ENCODE measurements around the gene MAST2.
"Not testable (repeated sequence)": the region's sequence is repeated elsewhere in the genome, so short reads cannot be mapped to it uniquely, and the experiment has no call there.

MAST2 gene

GRCh38 chr1:45925728-45926287 lies 122.4 kb downstream of the MAST2 start:
- no peak overlapping the region for H3K4me3 ChIP-seq (ENCODE audit: low read length)
- no peak for DNase-seq (ENCODE audit: low read depth, low spot score)

- H3K4me3 ChIP-seq (ENCODE audit: low read length), result no peak overlapping the region
- no peak for DNase-seq (ENCODE audit: low read depth, low spot score)
Measured at GRCh38 chr1:45926330-45926729, 122.9 kb downstream of the MAST2 start.

- not testable (repeated sequence) for H3K4me3 ChIP-seq (ENCODE audit: low read length); DNase-seq (ENCODE audit: low read depth, low spot score)
Measured at GRCh38 chr1:45927231-45927915, 124.0 kb downstream of the MAST2 start.

GRCh38 chr1:45928486-45929205 lies 125.2 kb downstream of the MAST2 start:
- no peak for DNase-seq (ENCODE audit: low read depth, low spot score)
- H3K4me3 ChIP-seq (ENCODE audit: low read length), result no peak overlapping the region

DNA sequence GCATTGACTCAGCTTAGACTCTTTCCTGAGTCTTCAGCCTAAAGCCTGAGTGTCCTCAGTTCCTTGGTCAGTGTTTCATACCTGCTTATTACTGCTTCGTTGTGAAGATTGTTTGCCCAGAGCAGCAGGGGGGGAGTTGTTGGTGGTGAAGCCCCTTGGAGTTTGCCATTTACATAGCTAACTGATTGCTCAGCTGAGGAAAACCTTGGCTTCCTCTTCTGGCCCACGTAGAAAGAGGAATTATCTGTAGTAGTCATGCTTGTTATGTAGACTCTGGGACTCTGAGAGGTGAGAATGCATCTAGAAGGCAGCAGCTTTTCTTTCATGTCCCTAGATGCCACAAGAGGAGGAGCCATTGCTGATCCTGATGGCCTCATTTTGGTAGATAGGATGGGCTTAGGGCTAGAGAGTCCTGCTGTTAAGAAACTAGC lies 125.9 kb downstream of the MAST2 start:
- no peak overlapping the region for H3K4me3 ChIP-seq (ENCODE audit: low read length)
- no peak for DNase-seq (ENCODE audit: low read depth, low spot score)

DNA sequence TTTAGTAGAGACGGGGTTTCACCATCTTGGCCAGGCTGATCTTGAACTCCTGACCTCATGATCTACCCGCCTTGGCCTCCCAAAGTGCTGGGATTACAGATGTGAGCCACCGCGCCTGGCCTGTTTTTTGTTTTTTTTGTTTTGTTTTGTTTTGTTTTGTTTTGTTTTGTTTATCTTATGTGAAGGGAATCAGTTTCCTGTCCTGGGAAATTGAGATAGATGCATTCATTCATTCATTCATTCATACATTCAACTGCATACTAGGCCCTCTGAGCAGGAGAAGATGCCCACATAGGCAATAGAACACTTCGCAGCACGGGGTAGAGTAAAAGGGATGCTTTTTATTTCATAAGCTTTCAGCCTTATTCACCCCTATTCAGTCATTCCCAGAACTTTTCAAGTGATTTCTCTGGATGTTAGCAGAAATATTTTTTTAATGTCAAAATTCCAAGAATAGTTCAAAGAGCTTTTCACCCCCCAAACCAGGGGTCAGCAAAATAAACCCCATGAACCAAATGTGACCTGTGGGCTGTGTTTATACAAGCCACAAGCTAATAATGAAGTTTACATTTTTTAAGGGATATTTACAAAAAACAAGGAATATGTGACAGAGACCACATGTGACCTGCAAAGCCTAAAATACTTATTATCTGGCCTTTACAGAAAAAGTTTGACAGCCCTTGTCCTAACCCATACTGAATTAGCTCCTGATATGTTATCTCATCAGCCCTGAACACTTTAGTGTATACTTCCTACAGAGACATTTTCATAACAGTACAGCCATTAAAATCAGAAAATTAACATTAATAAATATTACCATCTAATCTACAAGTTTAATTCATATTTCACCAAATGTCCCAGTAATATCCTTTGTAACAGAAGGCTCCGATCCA lies 127.1 kb downstream of the MAST2 start:
- DNase-seq (ENCODE audit: low read depth, low spot score), result no peak
- no peak overlapping the region for H3K4me3 ChIP-seq (ENCODE audit: low read length)

- not testable (repeated sequence) for H3K4me3 ChIP-seq (ENCODE audit: low read length); DNase-seq (ENCODE audit: low read depth, low spot score)
Measured at GRCh38 chr1:45932205-45932604, 128.8 kb downstream of the MAST2 start.

- H3K4me3 ChIP-seq (ENCODE audit: low read length), result no peak overlapping the region
- DNase-seq (ENCODE audit: low read depth, low spot score), result no peak
Measured at GRCh38 chr1:45934947-45935346, 131.5 kb downstream of the MAST2 start.

- no peak overlapping the region for H3K4me3 ChIP-seq (ENCODE audit: low read length)
- DNase-seq (ENCODE audit: low read depth, low spot score), result no peak
Measured at GRCh38 chr1:45938029-45938428, 134.6 kb downstream of the MAST2 start.

- no peak for DNase-seq (ENCODE audit: low read depth, low spot score)
- H3K4me3 ChIP-seq (ENCODE audit: low read length), result no peak overlapping the region
Measured at GRCh38 chr1:45942411-45942810, 139.0 kb downstream of the MAST2 start.

DNA sequence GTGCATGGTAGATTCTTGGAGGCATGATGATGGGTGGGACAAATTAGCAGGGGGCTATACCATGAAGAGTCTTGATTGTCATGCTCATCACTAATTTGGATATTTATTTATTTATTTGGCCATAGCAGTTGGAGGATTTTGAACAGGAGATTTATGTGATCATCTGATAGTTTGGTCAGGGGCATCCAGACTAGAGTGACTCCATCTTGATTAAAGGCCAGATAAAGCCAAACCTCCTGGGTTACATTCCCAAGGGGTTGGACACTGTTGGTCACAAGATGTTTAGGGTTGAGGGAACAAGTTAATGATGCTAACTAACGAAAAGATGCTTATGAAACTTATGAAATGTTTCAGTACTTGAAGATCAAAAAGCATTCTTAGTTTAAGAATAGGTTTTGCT lies 139.8 kb downstream of the MAST2 start:
- no peak overlapping the region for H3K4me3 ChIP-seq (ENCODE audit: low read length)
- no peak for DNase-seq (ENCODE audit: low read depth, low spot score)

- DNase-seq (ENCODE audit: low read depth, low spot score), result no peak
- no peak overlapping the region for H3K4me3 ChIP-seq (ENCODE audit: low read length)
Measured at GRCh38 chr1:45945426-45945825, 142.0 kb downstream of the MAST2 start.

DNA sequence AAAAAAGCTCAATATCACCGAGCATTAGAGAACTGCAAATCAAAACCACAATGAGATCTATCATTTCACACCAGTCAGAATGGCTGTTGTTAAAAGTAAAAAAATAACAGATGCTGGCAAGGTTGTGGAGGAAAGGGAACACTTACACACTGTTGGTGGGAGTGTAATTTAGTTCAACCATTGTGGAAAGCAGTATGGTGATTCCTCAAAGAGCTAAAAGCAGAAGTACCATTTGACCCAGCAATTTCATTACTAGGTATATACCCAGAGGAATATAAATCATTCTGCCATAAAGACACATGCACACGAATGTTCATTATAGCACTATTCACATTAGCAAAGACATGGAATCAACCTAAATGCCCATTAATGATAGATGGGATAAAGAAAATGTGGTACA lies 146.1 kb downstream of the MAST2 start:
- DNase-seq (ENCODE audit: low read depth, low spot score); H3K4me3 ChIP-seq (ENCODE audit: low read length): not testable (repeated sequence)

DNA sequence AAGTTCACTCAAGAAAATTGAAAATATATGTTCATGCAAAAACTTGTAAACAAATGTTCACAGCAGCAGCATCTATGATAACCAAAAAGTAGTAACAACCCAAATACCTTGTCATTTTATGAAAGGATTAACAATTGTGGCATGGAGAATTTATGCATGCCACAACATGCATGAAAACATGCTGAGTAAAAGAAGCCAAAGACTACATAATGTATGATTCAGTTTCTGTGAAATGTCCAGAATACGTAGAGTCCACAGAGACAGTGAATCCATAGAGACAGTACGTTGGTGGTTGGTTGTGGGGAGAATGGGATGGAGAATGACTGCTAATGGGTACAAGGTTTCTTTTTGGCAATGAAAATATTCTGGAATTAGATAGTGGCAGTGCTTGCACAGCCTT lies 148.7 kb downstream of the MAST2 start:
- DNase-seq (ENCODE audit: low read depth, low spot score), result no peak
- H3K4me3 ChIP-seq (ENCODE audit: low read length), result no peak overlapping the region

DNA sequence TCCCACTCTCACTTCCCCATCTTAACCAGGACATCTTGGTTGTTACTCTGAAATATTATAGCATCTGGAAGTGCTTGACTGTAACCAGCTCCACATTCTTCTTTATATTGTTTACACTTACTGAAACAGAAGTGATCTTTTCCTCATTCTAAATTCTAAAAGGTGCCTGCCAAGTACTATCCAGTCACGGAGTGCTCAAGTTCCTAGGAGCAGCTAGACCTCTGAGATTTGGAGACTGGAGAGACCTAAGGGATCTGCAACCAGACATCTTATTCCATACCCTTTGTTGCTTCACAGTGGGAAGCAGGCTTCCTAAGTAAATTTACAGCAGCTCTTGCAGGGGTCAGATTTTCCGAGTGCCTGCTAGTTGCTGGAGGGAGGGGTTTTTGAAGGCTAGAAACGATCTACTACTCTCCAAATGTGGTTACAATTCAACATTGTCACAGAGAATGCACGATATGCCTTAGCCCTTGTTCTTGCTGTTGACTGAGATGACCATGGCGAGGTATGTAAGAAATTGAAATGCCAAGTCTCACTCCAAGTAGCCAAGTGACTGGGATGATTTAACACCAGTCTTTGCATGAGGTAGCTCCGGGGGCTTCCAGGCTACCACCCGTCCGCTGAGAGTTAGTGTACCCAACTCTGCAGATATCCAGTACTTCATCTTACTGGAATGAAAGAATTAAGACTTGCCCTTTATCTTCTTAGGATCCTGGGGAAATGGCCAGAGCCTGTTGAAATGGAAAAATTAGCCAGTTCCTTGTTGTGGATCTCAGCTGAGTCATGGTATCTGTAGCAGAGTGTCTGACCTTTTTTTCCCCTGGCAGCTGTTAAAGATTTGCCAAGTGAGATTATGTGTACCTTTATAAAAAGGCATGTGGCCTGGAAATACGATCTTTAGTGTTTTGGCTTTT lies 150.8 kb downstream of the MAST2 start:
- DNase-seq (ENCODE audit: low read depth, low spot score), result no peak
- H3K4me3 ChIP-seq (ENCODE audit: low read length), result no peak overlapping the region

DNA sequence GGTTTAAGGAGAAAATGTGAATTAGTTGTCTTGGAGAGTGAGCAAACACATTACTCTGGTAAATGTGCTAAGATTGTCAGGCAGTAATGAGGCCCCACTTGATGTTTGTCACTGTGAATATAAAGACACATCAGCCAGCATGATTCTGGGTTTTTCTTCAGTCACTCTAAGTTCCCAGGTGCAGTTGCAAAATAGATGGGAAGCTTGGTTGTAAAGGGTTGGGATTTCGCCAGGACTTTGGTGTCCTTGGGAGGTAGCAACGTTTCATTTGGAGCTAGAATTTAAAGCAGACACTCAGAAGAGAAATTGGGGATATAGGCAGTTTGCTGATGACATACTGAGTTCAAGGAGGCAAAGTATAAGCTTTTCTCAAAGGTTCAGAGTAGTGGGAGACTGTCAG lies 154.3 kb downstream of the MAST2 start:
- H3K4me3 ChIP-seq (ENCODE audit: low read length), result no peak overlapping the region
- no peak for DNase-seq (ENCODE audit: low read depth, low spot score)

DNA sequence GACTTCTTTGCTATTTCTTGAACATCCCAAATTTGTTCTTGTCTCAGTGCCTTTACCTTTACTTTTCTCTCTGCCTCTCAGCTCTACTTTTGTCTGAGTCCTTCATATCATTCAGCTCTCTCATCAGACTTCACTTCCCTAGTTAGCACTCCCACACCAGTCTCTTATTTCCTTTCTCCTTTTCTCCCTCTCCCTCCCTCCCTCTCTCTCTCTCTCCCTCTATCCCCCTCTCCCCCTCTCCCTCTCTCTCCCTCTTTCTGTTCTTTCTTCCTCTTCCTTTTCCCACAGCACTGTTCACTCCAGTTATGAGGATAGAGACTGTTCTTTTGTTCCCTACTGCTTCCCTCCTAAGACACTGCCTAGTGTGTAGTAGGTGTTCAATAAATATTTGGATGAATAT lies 154.9 kb downstream of the MAST2 start:
- H3K4me3 ChIP-seq (ENCODE audit: low read length), result no peak overlapping the region
- DNase-seq (ENCODE audit: low read depth, low spot score), result no peak

DNA sequence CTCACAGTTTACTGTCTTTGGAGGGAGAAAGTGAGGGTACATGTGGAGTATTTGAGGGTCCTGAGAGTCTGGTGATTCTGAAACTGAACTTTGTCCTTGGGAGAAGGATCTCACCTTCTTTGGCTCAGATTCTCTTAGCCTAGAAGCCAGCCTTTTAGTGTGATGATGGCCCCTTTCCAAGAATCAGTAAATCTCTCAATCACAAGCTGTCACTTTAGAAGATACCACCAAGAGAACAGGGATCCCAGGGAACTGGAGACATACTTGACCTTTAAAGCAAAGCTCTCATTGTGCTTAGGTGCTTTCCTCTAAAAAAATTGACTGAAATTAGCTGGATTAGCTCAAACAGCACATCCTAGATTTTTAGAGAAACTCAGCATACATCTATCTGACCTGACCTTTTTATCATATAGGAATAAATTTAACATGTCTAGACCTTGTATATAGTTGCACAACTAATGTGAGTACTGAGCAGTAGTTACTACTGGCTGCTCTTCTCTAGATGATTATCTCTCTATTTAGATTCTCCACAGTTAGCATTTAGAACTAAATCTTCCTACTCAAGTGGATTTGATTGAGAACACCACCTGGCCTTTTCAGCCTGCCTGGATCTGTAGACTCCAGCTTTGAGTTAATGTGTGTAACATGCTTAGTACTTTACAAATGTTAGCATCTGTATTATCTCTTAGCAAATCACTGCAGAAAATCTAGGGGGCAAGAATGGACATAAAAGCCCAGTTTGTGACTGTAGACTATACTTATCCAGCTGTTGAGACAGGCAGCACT lies 157.7 kb downstream of the MAST2 start:
- DNase-seq (ENCODE audit: low read depth, low spot score), result no peak
- no peak overlapping the region for H3K4me3 ChIP-seq (ENCODE audit: low read length)
